Activated naive CD4-positive, alpha-beta T cell treated with anti-CD3 and anti-CD28 coated beads, Interleukin-2, amount 10 ng/mL, durations not matched to agents 7 days and 5 days (primary cell): ENCODE measurements around the gene CYP4F2.
"Not testable (repeated sequence)": the region's sequence is repeated elsewhere in the genome, so short reads cannot be mapped to it uniquely, and the experiment has no call there.

Experiments
- CTCF ChIA-PET: fragments of 350-600 bp; sonication (Branson Sonifier 250); formaldehyde crosslinking; loops from one replicate; lab custom pipeline; 2021; ENCODE audit warnings: antibody characterized with exemption; lab: Charles Lee
- DNase-seq: peaks from one replicate; pipeline ENCODE4 v3.0.0-alpha.2; 2020
- H3K27ac Mint-ChIP-seq: one replicate; pipeline ENCODE4 v1.8.0; 2021; ENCODE audit warnings: mild to moderate bottlenecking, moderate library complexity, mixed read lengths
- H3K27me3 Mint-ChIP-seq: one replicate; pipeline ENCODE4 v1.8.0; 2021; ENCODE audit warnings: mild to moderate bottlenecking, mixed read lengths
- H3K36me3 Mint-ChIP-seq: one replicate; pipeline ENCODE4 v1.8.0; 2021; ENCODE audit warnings: mixed read lengths
- H3K4me1 Mint-ChIP-seq: one replicate; pipeline ENCODE4 v1.8.0; 2021; ENCODE audit warnings: mixed read lengths
- H3K4me3 Mint-ChIP-seq: one replicate; pipeline ENCODE4 v1.8.0; 2021; ENCODE audit warnings: mild to moderate bottlenecking, moderate library complexity, mixed read lengths
- H3K9me3 Mint-ChIP-seq: one replicate; pipeline ENCODE4 v1.8.0; 2021; ENCODE audit warnings: mixed read lengths

The CYP4F2 gene

DNA sequence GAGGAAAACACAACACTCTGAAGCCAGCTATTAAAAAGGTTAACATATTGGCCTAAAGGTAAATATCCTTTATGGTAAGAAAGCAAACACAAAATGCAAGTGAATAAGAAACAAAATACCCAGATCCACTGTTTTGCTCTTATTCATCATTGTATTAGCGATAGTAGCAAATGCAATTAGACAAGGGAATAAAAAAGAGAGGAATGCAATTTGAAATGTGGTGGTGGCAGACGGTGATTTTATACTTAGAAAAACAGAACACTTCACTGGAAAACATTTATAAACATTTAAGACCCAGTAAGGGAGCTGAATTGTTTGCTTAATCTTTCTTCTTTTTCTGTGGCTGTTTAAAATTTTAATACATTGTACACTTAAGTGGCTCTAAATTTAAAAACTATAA lies 17.2 kb upstream of the CYP4F2 start:
- Mint-ChIP-seq H3K27me3 (peaks cover 45% of the 10 kb centered on the region), H3K4me3 (no peak overlapping the region), H3K36me3 (peaks cover 2% of the 10 kb centered on the region), H3K27ac (no peak overlapping the region), H3K4me1 (no peaks in the 10 kb centered on the region), H3K9me3 (peaks cover 3% of the 10 kb centered on the region)
- DNase-seq, result no peak
- CTCF ChIA-PET, result no interaction called here

DNA sequence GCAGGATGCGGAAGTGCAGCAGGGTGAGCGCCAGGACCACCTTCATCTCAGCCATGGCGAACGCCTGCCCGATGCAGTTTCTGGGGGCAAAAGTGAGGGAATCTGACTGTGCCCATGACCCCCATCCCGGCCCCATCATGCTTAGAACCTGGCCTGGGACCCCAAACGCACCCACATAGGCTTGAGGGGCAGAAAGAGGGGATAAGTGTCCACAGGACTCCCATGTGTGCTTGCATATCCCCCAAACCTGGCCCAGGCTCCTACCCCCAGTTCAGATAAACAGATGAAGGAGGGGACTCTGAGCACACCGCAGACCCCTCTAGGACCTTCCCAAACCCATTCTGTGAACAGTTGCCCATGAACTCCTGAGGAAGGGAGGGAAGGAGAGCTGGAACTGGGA lies 16.0 kb upstream of the CYP4F2 start:
- Mint-ChIP-seq H3K27me3 (peaks cover 45% of the 10 kb centered on the region), H3K36me3 (peaks cover 2% of the 10 kb centered on the region), H3K27ac (no peak overlapping the region), H3K9me3 (peaks cover 3% of the 10 kb centered on the region), H3K4me1 (no peaks in the 10 kb centered on the region), H3K4me3 (no peak overlapping the region)
- DNase-seq, result no peak
- CTCF ChIA-PET, result no interaction called here

DNA sequence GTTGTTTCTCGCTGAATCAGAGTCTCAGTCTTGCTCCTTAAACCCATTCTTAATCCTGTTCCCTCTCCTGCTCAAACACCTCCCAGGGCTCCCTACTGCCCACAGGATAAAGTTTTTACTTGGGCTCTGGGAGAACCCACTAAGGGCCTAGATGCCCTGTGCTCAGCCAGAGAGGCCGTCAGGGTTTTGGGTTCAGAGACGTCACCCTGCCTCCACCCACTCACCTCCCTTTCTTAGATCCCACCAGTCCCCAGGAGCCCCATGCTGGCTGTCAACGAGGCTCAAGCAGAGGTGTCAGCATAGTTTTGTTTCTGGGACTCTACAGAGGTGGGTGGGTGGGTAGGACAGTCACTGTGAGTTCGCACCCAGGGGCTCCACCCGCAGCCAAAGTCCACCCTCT lies 15.5 kb upstream of the CYP4F2 start:
- no peaks in the 10 kb centered on the region for H3K4me1 Mint-ChIP-seq
- H3K27ac Mint-ChIP-seq, result no peak overlapping the region
- CTCF ChIA-PET, result interaction anchor here (0.6 kb wide), 1 partner anchor 287 kb away, joined by 3 read pairs; no protein-coding TSS in a partner anchor
- DNase-seq, result no peak
- peaks cover 45% of the 10 kb centered on the region for H3K27me3 Mint-ChIP-seq
- peaks cover 3% of the 10 kb centered on the region for H3K9me3 Mint-ChIP-seq
- peaks cover 2% of the 10 kb centered on the region for H3K36me3 Mint-ChIP-seq
- no peak overlapping the region for H3K4me3 Mint-ChIP-seq

DNA sequence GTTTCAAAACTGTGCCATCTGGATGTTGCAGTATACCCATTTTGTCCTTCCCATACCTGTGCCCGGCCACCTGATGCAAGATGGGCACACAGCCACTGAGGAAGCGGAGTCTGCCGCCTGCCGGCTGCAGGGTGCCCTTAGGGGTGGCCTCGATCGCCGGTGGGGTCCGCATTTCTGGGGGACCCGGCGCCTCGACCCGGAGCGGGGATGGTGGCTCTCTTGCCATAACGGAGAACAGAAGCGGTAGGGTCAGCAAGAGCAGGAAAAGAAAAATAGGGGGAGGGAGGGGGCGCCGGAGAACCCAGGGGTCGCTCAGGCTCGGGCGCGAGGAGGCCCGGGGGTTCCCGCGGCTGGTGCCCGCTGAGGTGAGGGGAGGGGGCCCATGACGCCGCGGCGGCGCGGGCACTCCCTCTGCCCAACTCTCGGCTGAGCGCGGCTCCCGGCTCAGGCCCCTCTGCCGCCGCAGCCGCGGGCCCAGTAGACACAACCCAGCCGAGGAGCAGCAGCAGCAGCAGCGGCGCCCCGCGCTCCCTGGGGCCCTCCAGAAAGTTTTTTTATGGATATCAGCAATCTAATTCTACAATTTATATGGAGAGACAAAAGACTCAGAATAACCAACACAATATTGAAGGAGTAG lies 13.8 kb upstream of the CYP4F2 start:
- peaks cover 2% of the 10 kb centered on the region for H3K36me3 Mint-ChIP-seq
- DNase-seq, result no peak
- CTCF ChIA-PET, result no interaction called here
- H3K27me3 Mint-ChIP-seq, result peaks cover 45% of the 10 kb centered on the region
- H3K9me3 Mint-ChIP-seq, result peaks cover 3% of the 10 kb centered on the region
- H3K4me3 Mint-ChIP-seq, result no peak overlapping the region
- no peak overlapping the region for H3K27ac Mint-ChIP-seq
- H3K4me1 Mint-ChIP-seq, result no peaks in the 10 kb centered on the region

- Mint-ChIP-seq H3K9me3 (no peaks in the 10 kb centered on the region), H3K4me1 (peaks cover 5% of the 10 kb centered on the region), H3K27me3 (peaks cover 30% of the 10 kb centered on the region), H3K36me3 (no peaks in the 10 kb centered on the region), H3K4me3 (no peak overlapping the region), H3K27ac (no peak overlapping the region)
- DNase-seq, result no peak
- CTCF ChIA-PET, result no interaction called here
These were observed 7.2 kb upstream of the CYP4F2 start for GRCh38 chr19:15905026-15905425.

- H3K36me3 Mint-ChIP-seq, DNase-seq, H3K27ac Mint-ChIP-seq, H3K4me3 Mint-ChIP-seq, H3K9me3 Mint-ChIP-seq, CTCF ChIA-PET, H3K4me1 Mint-ChIP-seq: not testable (repeated sequence)
- peaks cover 50% of the 10 kb centered on the region for H3K27me3 Mint-ChIP-seq
These were observed 5.0 kb upstream of the CYP4F2 start for GRCh38 chr19:15902898-15903297.

GRCh38 chr19:15902254-15902653 lies 4.4 kb upstream of the CYP4F2 start:
- Mint-ChIP-seq H3K27ac (no peak overlapping the region), H3K27me3 (peaks cover 56% of the 10 kb centered on the region), H3K36me3 (no peaks in the 10 kb centered on the region)

GRCh38 chr19:15900504-15900903 lies 2.6 kb upstream of the CYP4F2 start:
- Mint-ChIP-seq H3K27ac (no peak overlapping the region), H3K4me3 (peak overlapping the region; percentile 29)
- CTCF ChIA-PET, result no interaction called here

More at GRCh38 chr19:15902254-15902653, 4.4 kb upstream of the CYP4F2 start:
- H3K4me3 Mint-ChIP-seq, result no peak overlapping the region
- CTCF ChIA-PET, result no interaction called here
- peaks cover 6% of the 10 kb centered on the region for H3K4me1 Mint-ChIP-seq
- H3K9me3 Mint-ChIP-seq, result no peaks in the 10 kb centered on the region
- DNase-seq, result no peak

GRCh38 chr19:15900032-15900431 lies 2.2 kb upstream of the CYP4F2 start:
- Mint-ChIP-seq H3K27me3 (peaks cover 49% of the 10 kb centered on the region), H3K4me3 (peak overlapping the region; percentile 29)
- H3K27ac Mint-ChIP-seq, result not testable (repeated sequence)

More at GRCh38 chr19:15900504-15900903, 2.6 kb upstream of the CYP4F2 start:
- DNase-seq, result no peak
- H3K4me1 Mint-ChIP-seq, result peaks cover 6% of the 10 kb centered on the region
- H3K27me3 Mint-ChIP-seq, result peaks cover 49% of the 10 kb centered on the region
- no peaks in the 10 kb centered on the region for H3K36me3 Mint-ChIP-seq
- no peaks in the 10 kb centered on the region for H3K9me3 Mint-ChIP-seq

DNA sequence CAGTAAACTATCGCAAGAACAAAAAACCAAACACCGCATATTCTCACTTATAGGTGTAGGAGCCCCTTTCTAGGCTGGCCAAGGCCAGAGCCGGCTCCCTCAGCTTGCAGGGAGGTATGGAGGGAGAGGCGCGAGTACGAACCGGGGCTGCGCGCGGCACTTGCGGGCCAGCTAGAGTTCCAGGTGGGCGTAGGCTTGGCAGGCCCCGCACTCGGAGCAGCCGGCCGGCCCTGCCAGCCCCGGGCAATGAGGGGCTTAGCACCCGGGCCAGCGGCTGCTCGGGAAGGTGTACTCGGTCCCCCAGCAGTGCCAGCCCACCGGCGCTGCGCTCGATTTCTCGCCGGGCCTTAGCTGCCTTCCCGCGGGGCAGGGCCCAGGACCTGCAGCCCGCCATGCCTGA lies 1.7 kb upstream of the CYP4F2 start:
- H3K36me3 Mint-ChIP-seq, H3K4me1 Mint-ChIP-seq, H3K9me3 Mint-ChIP-seq, CTCF ChIA-PET, H3K27ac Mint-ChIP-seq, DNase-seq, H3K4me3 Mint-ChIP-seq: not testable (repeated sequence)
- peaks cover 49% of the 10 kb centered on the region for H3K27me3 Mint-ChIP-seq

More at GRCh38 chr19:15900032-15900431, 2.2 kb upstream of the CYP4F2 start:
- H3K4me1 Mint-ChIP-seq, DNase-seq, CTCF ChIA-PET, H3K36me3 Mint-ChIP-seq, H3K9me3 Mint-ChIP-seq: not testable (repeated sequence)

DNA sequence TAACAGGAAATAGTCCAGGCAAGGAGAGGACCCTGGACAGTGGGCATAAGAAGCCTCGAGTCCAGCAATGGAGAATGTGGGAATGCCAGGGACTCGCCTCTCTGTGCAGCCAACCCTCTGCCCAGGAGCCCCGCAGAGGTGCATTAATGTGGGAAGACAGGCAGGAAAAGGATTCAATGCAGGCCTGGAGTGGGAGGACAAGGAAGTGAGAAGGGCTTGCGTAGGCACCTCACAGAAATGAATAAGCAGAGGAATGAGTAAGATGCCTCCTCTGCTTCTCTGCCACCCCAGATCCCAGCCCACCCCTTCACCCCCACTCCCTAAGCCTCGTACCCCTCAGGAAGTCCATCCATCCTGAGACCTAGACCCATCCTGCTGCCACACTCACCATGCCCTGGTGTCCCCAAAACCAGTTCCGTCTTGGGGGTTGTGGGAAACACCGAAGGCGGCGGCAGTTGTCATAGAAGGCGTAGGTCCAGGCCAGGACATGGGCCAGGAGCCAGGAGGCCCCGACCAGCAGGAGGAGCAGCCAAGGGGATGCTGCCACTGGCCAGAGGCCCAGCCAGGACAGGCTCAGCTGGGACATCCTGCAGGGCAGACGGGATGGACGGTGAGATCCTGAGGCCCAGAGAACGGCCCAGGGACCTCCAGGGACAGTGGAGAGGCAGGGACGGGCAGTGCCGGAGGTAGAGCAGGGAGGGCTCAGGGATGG lies 692 bp downstream of the CYP4F2 start:
- DNase-seq, result no peak
- no peaks in the 10 kb centered on the region for H3K36me3 Mint-ChIP-seq
- no peak overlapping the region for H3K4me3 Mint-ChIP-seq
- H3K4me1 Mint-ChIP-seq, result peaks cover 6% of the 10 kb centered on the region
- no peak overlapping the region for H3K27ac Mint-ChIP-seq
- CTCF ChIA-PET, result no interaction called here
- H3K27me3 Mint-ChIP-seq, result peaks cover 43% of the 10 kb centered on the region
- no peaks in the 10 kb centered on the region for H3K9me3 Mint-ChIP-seq

GRCh38 chr19:15895876-15896430 lies 1.9 kb downstream of the CYP4F2 start:
- Mint-ChIP-seq H3K4me1 (peaks cover 6% of the 10 kb centered on the region), H3K9me3 (no peaks in the 10 kb centered on the region), H3K27ac (no peak overlapping the region), H3K4me3 (no peak overlapping the region), H3K27me3 (peaks cover 35% of the 10 kb centered on the region), H3K36me3 (no peaks in the 10 kb centered on the region)
- CTCF ChIA-PET, result no interaction called here
- no peak for DNase-seq

DNA sequence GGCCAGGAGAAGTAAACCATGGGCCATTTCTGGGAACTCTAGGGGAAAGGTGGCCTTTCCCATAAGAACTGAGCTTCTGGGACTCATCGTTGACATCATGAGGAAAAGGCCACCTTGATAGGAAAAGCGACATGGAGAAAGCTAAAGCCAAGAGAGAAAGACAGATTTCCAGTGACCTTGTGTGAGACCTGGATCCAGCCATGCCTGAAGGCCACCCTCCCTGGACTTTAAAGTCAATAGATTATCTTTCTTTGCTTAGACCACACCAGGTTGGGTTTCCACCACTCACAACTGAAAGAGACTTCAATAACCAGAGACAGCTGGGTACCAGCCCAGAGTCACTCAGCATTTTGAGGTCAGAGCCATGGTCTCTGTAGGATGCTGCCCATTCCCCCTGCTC lies 3.5 kb downstream of the CYP4F2 start:
- no peaks in the 10 kb centered on the region for H3K4me1 Mint-ChIP-seq
- peaks cover 19% of the 10 kb centered on the region for H3K27me3 Mint-ChIP-seq
- no peak overlapping the region for H3K4me3 Mint-ChIP-seq
- H3K36me3 Mint-ChIP-seq, result no peaks in the 10 kb centered on the region
- DNase-seq, result no peak
- no peaks in the 10 kb centered on the region for H3K9me3 Mint-ChIP-seq
- CTCF ChIA-PET, result no interaction called here
- no peak overlapping the region for H3K27ac Mint-ChIP-seq

- Mint-ChIP-seq H3K36me3 (no peaks in the 10 kb centered on the region), H3K4me1 (no peaks in the 10 kb centered on the region), H3K4me3 (no peak overlapping the region), H3K27me3 (peaks cover 10% of the 10 kb centered on the region), H3K9me3 (no peaks in the 10 kb centered on the region), H3K27ac (no peak overlapping the region)
- CTCF ChIA-PET, result no interaction called here
- DNase-seq, result no peak
These were observed 4.4 kb downstream of the CYP4F2 start for GRCh38 chr19:15893477-15893876.

DNA sequence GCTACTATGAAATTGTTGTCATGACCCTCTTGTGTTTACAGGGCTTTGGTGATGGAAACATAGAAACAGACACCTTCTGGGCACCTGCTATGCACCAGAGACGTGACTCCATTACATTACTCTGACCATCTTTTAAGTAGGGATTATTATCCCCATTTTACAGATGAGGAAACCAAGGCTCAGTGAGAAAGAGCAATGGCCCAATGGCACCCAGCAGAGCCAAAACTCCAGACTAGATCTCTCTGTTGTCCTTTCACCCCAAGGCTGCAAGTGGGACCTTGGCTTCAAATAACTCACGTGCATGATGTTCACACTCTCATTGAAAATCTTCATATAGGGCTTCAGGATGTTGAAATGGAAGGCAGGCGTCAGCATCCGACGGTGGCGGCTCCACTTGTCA lies 5.9 kb downstream of the CYP4F2 start:
- no peak for DNase-seq
- Mint-ChIP-seq H3K27me3 (no peaks in the 10 kb centered on the region), H3K36me3 (no peaks in the 10 kb centered on the region), H3K4me1 (no peaks in the 10 kb centered on the region), H3K4me3 (no peak overlapping the region), H3K27ac (no peak overlapping the region), H3K9me3 (no peaks in the 10 kb centered on the region)
- CTCF ChIA-PET, result no interaction called here
